Naive thymus-derived CD8-positive, alpha-beta T cell (primary cell): ENCODE results near the gene EBI3. TPM values are rescaled to one million over a fixed set of nuclear protein-coding genes. Genes with fewer than 3 reads are reported as not detected.

Experiments
- ATAC-seq, 2 donors: fragments of 150-1000 bp; cut with Tn5 transposase in 1 of 2; sonication (Bioruptor Pico), chemical (Tn5 transposase) in 1 of 2; 1 replicate in 1 of 2; 2 replicates in 1 of 2; pipeline ENCODE4 v1.10.0; 2021; ENCODE audit warnings: mild to moderate bottlenecking in 2 of 2, moderate library complexity in 2 of 2
- POLR2A ChIA-PET: fragments of 350-600 bp; sonication (Branson Sonifier 250); formaldehyde crosslinking; loops from one replicate; lab custom pipeline; 2021; ENCODE audit warnings: antibody characterized with exemption; lab: Charles Lee
- DNase-seq, 10 donors: peaks; one replicate each; pipeline versions ENCODE4 v3.0.0 to v3.0.0-alpha.2; 2020 to 2022
- H3K27ac Mint-ChIP-seq, 10 donors: one replicate each; pipeline ENCODE4 v1.8.0; 2020 to 2022; ENCODE audit warnings: mild to moderate bottlenecking in 10 of 10, mixed read lengths in 10 of 10, moderate library complexity in 4 of 10, inconsistent platforms in 1 of 10
- H3K27me3 Mint-ChIP-seq, 5 donors: one replicate each; pipeline ENCODE4 v1.8.0; 2021 to 2022; ENCODE audit warnings: mixed read lengths in 5 of 5
- H3K36me3 Mint-ChIP-seq, 3 donors: one replicate each; pipeline ENCODE4 v1.8.0; 2020 to 2022; ENCODE audit warnings: mixed read lengths in 3 of 3, mild to moderate bottlenecking in 2 of 3, inconsistent platforms in 1 of 3
- H3K4me1 Mint-ChIP-seq, 4 donors: one replicate each; pipeline ENCODE4 v1.8.0; 2021 to 2022; ENCODE audit warnings: mixed read lengths in 4 of 4
- H3K4me3 Mint-ChIP-seq, 10 donors: one replicate each; pipeline ENCODE4 v1.8.0; 2020 to 2022; ENCODE audit warnings: mild to moderate bottlenecking in 10 of 10, mixed read lengths in 10 of 10, moderate library complexity in 6 of 10, inconsistent platforms in 1 of 10
- H3K9me3 Mint-ChIP-seq, 9 donors: one replicate each; pipeline ENCODE4 v1.8.0; 2020 to 2022; ENCODE audit warnings: mixed read lengths in 9 of 9, mild to moderate bottlenecking in 3 of 9, inconsistent platforms in 1 of 9, moderate library complexity in 1 of 9
- polyA plus RNA-seq, 3 donors: library from polyadenylated mRNA; unstranded; fragments of 300-500 nt; fragmentation: Illumina TruSeq; gene quantifications; one replicate each; pipeline ENCODE4 v1.2.3, GENCODE V29; 2021
- total RNA-seq, 8 experiments: library from RNA in 2 of 8; stranded (reverse) in 2 of 8; gene quantifications; one replicate each; pipeline ENCODE4 v1.2.3 and lab custom pipeline; 2021 to 2026

EBI3 gene
- total and polyA plus RNA-seq, 5 experiments from 2014 or later = 0.36 to 0.47 TPM; not detected in 3

DNA sequence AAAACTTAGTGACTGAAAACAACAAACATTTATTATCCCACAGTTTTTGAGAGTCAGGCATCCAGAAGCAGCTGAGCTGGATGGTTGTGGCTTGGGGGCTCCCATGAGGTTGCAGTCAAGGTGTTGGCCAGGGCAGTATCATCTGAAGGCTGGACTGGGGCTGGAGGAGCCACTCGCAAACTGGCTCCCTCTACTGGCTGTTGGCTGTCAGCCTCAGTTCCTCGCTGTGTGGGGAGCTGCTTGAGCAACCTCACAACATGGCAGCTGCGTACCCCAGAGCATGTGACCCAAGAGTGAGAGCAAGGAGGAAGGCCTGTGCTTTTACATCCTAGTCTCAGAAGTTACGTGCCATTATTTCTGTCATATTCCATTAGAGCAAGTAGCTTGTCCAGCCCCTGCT is 27.2 kb downstream of the EBI3 start:
- POLR2A ChIA-PET = interaction anchor here (1.9 kb wide), 1 partner anchor 10 kb away, joined by 6 read pairs; the partner anchor contains the start of gene YJU2
- Mint-ChIP-seq H3K9me3 (no peaks in the 10 kb centered on the region), H3K4me1 (peaks cover 0 to 7% (median 3%) of the 10 kb centered on the region in 4 donors), H3K27me3 (no peaks in the 10 kb centered on the region), H3K27ac (no peak overlapping the region), H3K4me3 (no peak overlapping the region), H3K36me3 (peaks cover 6 to 90% (median 47%) of the 10 kb centered on the region in 3 donors)
- DNase-seq (no peak), ATAC-seq (no peak)

DNA sequence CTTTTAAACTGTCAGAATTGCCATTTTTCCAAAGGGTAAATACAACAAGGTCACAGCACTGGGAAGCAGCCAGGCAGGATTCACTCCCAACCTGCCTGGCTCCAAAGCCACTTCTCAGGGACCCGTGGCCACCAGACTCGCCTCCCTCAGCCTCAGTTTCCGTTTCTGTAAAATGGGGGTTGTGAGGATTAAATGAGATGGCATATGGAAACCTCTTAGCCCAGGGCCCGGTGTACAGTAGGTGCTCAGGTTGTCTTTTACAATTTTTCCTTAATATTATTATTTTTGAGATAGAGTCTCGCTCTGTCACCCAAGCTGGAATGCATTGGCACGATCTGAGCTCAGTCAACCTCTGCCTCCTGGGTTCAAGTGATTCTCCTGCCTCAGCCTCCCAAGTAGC is 27.7 kb downstream of the EBI3 start:
- POLR2A ChIA-PET = interaction anchor here (1.9 kb wide), 1 partner anchor 10 kb away, joined by 6 read pairs; the partner anchor contains the start of gene YJU2
- no peak for DNase-seq
- no peaks in the 10 kb centered on the region for H3K27me3 Mint-ChIP-seq
- no peak overlapping the region for H3K4me3 Mint-ChIP-seq
- H3K27ac Mint-ChIP-seq = no peak overlapping the region
- peaks cover 0 to 7% (median 3%) of the 10 kb centered on the region in 4 donors for H3K4me1 Mint-ChIP-seq
- no peaks in the 10 kb centered on the region for H3K9me3 Mint-ChIP-seq
- peaks cover 6 to 90% (median 45%) of the 10 kb centered on the region in 3 donors for H3K36me3 Mint-ChIP-seq
- ATAC-seq = no peak

DNA sequence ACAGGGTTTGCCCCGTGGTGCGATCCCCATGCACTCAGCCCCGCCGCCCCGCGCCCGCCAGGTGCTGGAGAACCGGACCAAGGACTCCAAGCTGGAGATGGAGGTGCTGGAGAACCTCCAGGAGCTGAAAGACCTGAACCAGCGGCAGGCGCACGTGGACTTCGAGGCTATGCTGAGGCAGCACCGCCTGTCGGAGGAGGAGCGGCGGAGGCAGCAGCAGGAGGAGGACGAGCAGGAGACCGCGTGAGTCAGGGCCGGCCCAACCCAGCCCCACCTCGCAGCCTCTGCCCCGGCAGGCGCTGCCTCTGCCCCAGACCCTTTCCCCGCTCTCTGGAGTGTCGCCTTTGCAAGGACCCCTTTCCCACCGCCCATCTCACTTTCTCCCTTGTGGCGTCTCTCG is 28.9 kb downstream of the EBI3 start:
- no peak for ATAC-seq
- POLR2A ChIA-PET = no interaction called here

DNA sequence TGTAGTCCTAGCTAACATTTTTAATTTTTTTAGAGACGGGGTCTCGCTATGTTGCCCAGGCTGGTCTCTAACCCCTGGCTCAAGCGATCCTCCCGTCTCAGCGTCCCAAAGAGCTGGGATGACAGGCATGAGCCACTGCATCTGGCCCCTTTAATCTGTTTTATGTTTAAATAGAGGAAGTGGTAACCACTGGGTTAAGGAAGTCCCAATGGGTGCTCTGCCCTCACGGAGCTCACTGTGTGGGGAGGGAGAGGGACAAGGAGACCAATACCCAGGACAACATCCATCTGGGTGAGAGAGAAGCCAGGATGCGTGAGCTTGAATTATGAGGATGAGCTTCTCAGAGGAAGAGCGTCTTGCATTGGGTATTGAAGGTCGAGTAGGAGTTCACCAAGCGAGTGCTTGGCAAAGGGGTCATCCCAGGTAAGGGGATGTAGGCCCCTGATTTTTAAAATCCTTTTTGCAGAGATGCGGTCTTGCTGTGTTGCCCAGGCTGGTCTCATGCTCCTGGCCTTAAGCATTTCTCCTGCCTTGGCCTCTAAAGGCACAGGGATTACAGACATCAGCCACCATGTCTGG is 31.4 kb downstream of the EBI3 start:
- Mint-ChIP-seq H3K27me3 (no peaks in the 10 kb centered on the region), H3K36me3 (peaks cover 0 to 89% (median 14%) of the 10 kb centered on the region in 3 donors), H3K4me1 (peaks cover 6 to 19% (median 14%) of the 10 kb centered on the region in 4 donors), H3K9me3 (no peaks in the 10 kb centered on the region), H3K27ac (peak overlapping the region in 1 of 10 donors; percentile 24), H3K4me3 (peak overlapping the region in 2 of 10 donors; percentile 48 to 49)
- ATAC-seq = no peak
- POLR2A ChIA-PET = interaction anchor here (1.2 kb wide), 1 partner anchor 106 kb away, joined by 3 read pairs; no protein-coding TSS in a partner anchor
- no peak for DNase-seq

More for the DNA sequence above, 28.9 kb downstream of the EBI3 start:
- Mint-ChIP-seq H3K4me1 (peaks cover 2 to 7% (median 3%) of the 10 kb centered on the region in 4 donors), H3K9me3 (no peaks in the 10 kb centered on the region), H3K4me3 (no peak overlapping the region), H3K27me3 (no peaks in the 10 kb centered on the region), H3K27ac (peak overlapping the region in 1 of 10 donors; percentile 65), H3K36me3 (peaks cover 6 to 90% (median 38%) of the 10 kb centered on the region in 3 donors)
- DNase-seq = no peak

DNA sequence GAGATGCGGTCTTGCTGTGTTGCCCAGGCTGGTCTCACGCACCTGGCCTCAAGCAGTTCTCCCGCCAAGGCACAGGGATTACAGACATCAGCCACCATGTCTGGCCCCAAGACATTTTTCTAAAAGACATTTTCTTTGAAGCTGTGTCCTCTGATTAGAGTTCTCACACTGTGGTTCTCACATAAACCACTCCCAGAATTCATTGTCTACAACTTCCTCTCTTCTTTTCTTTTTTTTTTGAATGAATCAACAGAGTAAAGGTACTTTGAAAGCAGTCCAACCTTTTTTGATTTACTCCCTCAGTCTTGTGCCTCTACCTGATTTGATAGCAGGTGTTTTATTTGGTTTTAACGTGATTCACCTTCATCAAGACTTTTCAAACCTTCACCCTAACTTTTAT is 35.5 kb downstream of the EBI3 start:
- no peaks in the 10 kb centered on the region for H3K9me3 Mint-ChIP-seq
- ATAC-seq = peak; percentile 59 to 78
- peak in 3 of 10 donors; percentile 52 to 55 (median 55) for DNase-seq
- peaks cover 4 to 86% (median 16%) of the 10 kb centered on the region in 3 donors for H3K36me3 Mint-ChIP-seq
- peak overlapping the region; percentile 10 to 91 (median 77) for H3K27ac Mint-ChIP-seq
- H3K4me1 Mint-ChIP-seq = peaks cover 15 to 36% (median 33%) of the 10 kb centered on the region in 4 donors
- peak overlapping the region in 8 of 10 donors; percentile 29 to 72 (median 54) for H3K4me3 Mint-ChIP-seq
- H3K27me3 Mint-ChIP-seq = no peaks in the 10 kb centered on the region
- POLR2A ChIA-PET = interaction anchor here (0.7 to 2.3 kb wide), 4 partner anchors 16 to 388 kb away, joined by 3 to 8 read pairs (median 5); partner anchors contain the start of gene MPND

DNA sequence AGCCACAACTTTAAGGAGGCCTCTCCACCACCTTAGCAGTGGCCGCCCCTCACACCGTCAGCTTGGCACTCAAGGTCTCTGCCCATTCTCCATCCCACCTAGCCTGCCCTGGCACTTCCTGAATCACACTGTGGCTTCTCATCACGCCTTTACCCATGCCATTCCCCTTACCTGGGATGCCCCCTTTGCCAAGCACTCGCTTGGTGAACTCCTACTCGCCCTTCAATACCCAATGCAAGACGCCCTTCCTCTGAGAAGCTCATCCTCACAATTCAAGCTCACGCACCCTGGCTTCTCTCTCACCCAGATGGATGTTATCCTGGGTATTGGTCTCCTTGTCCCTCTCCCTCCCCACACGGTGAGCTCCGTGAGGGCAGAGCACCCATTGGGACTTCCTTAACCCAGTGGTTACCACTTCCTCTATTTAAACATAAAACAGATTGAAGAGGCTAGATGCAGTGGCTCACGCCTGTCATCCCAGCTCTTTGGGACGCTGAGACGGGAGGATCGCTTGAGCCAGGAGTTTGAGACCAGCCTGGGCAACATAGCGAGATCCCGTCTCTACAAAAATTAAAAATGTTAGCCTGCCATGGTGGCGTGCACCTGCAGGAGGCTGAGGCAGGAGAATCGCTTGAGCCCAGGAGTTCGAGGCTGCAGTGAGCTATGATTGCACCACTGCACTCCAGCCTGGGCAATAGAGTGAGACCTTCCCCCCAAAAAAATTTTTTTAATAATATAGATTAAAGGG is 37.1 kb downstream of the EBI3 start:
- peak overlapping the region in 1 of 10 donors; percentile 40 for H3K4me3 Mint-ChIP-seq
- DNase-seq (no peak), ATAC-seq (no peak)
- no peaks in the 10 kb centered on the region for H3K27me3 Mint-ChIP-seq
- peaks cover 4 to 82% (median 14%) of the 10 kb centered on the region in 3 donors for H3K36me3 Mint-ChIP-seq
- H3K4me1 Mint-ChIP-seq = peaks cover 13 to 34% (median 33%) of the 10 kb centered on the region in 4 donors
- peak overlapping the region in 6 of 10 donors; percentile 11 to 88 (median 54) for H3K27ac Mint-ChIP-seq
- no peaks in the 10 kb centered on the region for H3K9me3 Mint-ChIP-seq
- POLR2A ChIA-PET = interaction anchor here (0.7 to 3.8 kb wide), 6 partner anchors 77 to 281 kb away, joined by 3 to 18 read pairs (median 6); partner anchors contain the start of genes EEF2, MPND and SH3GL1

DNA sequence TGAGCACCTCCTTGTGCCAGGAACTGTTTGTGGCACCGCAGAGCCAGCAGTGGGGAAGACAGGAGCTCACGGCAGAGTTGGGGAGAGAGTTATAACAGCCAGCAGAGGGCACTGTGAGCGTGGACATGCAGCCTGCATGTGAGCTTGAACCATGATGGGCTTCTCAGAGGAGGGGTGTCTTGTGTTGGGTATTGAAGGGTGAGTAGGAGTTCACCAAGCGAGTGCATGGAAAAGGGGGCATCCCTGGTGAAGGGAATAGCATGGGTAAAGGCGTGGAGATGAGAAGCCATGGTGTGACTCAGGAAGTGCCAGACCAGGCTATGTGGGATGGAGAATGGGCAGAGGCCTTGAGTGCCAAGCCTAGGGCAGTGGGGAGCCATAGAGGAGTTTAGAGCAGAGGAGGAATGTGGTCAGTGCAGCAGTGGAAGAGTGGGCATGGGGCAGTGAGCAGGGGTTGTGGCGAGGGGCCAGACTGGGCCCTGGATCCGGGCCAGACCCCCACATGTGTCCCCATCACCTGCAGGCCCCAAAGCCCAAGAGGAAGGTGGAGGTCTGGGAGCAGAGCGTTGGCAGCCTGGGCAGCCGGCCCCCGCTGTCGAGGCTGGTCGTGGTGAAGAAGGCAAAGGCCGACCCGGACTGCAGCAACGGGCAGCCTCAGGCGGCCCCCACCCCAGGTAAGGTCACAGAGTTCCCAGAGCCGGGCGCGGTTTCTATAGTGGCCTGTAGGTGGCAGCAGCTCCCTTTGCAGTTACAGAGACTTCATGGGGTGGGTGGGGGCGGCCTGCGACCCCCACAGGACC is 38.0 kb downstream of the EBI3 start:
- H3K36me3 Mint-ChIP-seq = peaks cover 4 to 81% (median 21%) of the 10 kb centered on the region in 3 donors

DNA sequence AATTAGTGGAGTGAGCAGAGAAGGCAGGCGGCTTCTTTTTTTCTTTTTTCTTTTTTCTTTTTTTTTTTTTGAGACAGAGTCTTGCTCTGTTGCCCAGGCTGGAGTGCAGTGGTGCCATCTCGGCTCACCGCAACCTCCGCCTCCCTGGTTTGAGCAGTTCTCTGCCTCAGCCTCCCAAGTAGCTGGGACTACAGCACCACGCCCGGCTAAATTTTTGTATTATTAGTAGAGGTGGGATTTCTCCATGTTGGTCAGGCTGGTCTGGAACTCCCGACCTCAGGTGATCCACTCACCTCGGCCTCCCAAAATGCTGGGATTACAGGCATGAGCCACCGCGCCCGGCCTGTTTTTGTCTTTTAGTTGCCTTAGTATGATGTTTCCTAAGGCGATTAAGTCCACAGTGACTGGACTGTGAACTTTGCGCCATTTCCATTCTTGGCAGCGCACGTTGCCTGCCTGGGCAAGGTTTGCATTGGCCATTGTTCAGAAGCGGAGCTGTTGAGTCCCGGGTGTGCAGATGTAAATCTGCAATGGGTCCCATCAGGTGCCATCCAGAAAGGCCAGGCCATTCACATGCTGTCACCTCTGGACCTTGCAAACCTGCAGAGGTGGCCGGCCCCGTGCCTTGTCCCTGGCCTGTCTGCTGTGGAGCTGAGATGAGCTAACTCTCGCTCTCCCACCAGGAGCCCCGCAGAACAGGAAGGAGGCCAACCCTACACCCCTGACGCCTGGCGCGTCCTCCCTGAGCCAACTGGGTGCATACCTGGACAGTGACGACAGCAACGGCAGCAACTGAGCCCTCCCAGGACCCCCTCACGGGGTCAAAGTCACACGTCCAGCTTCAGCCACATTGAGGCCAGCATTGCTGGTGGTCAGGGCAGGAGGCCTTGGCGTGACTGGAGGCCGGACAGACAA is 38.8 kb downstream of the EBI3 start:
- peaks cover 4 to 74% (median 21%) of the 10 kb centered on the region in 3 donors for H3K36me3 Mint-ChIP-seq
- peak overlapping the region in 5 of 10 donors; percentile 24 to 59 (median 48) for H3K27ac Mint-ChIP-seq
- H3K4me3 Mint-ChIP-seq = no peak overlapping the region
- H3K9me3 Mint-ChIP-seq = no peaks in the 10 kb centered on the region
- POLR2A ChIA-PET = interaction anchor here (0.7 to 3.8 kb wide), 7 partner anchors 33 to 257 kb away, joined by 4 to 18 read pairs (median 6); partner anchors contain the start of genes MPND and SH3GL1
- ATAC-seq (no peak), DNase-seq (no peak)
- no peaks in the 10 kb centered on the region for H3K27me3 Mint-ChIP-seq
- H3K4me1 Mint-ChIP-seq = peaks cover 13 to 34% (median 32%) of the 10 kb centered on the region in 4 donors

More for the DNA sequence above, 38.0 kb downstream of the EBI3 start:
- Mint-ChIP-seq H3K27me3 (no peaks in the 10 kb centered on the region), H3K27ac (peak overlapping the region in 7 of 10 donors; percentile 12 to 75 (median 70)), H3K4me3 (peak overlapping the region in 1 of 10 donors; percentile 22), H3K4me1 (peaks cover 13 to 34% (median 33%) of the 10 kb centered on the region in 4 donors), H3K9me3 (no peaks in the 10 kb centered on the region)
- POLR2A ChIA-PET = interaction anchor here (0.7 to 3.8 kb wide), 8 partner anchors 34 to 258 kb away, joined by 3 to 18 read pairs (median 6); partner anchors contain the start of genes MPND and SH3GL1
- ATAC-seq (peak; percentile 60 to 72), DNase-seq (peak; percentile 43 to 81 (median 58))

DNA sequence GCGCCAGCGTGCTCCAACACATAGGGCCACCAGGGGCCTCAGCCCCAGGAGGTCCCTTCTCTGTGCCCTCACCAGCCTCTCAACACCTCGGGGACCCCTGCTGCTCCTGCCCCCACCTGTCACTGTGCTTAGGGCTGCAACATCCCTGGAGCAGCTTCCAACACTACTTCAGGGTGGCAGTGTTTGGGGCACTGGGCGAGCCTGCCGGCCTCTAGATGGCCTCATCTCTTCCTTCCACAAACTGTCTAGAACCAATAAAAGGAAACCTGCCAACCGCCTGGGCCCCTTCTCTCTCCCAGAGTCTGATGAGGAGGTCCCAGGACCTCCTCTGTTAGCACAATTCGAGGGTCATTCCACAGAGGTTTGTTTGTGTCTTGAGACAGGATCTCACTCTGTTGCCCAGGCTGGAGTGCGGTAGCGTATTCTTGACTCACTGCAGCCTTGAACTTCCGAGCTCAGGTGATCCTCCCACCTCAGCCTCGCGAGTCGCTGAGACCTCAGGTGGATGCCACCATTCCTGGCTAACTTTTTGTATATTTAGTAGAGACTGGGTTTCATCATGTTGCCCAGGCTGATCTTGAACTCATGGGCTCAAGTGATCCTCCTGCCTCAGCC is 39.6 kb downstream of the EBI3 start:
- Mint-ChIP-seq H3K4me1 (peaks cover 13 to 33% (median 30%) of the 10 kb centered on the region in 4 donors), H3K9me3 (no peaks in the 10 kb centered on the region), H3K4me3 (no peak overlapping the region), H3K27ac (peak overlapping the region in 2 of 10 donors; percentile 48 to 59), H3K27me3 (no peaks in the 10 kb centered on the region), H3K36me3 (peaks cover 4 to 66% (median 21%) of the 10 kb centered on the region in 3 donors)
- DNase-seq (no peak), ATAC-seq (no peak)
- POLR2A ChIA-PET = interaction anchor here (3.0 to 3.8 kb wide), 2 partner anchors 74 to 84 kb away, joined by 15 to 18 read pairs; partner anchors contain the start of gene MPND

DNA sequence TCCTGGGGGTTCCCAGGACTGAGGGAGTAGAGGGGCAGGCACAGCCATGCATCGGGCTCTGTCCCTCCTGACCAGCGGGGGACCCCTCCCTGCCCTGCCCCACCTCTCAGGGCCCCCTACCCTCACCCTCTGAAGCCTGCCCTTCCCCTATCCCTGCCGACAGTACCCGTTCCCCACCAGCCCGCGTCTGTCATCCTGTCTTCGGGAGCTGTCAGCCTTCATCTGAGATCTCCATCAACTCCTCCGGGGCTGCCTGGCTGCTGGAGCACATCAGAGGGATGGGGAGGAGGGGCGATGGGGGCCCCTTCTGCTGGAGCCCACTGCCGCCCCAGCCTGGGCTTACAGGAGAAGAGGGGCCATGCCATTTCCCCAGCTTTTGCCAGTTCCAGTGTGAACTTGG is 43.6 kb downstream of the EBI3 start:
- Mint-ChIP-seq H3K4me3 (no peak overlapping the region), H3K27ac (peak overlapping the region in 2 of 10 donors; percentile 24 to 29), H3K4me1 (peaks cover 0 to 4% (median 0%) of the 10 kb centered on the region in 4 donors), H3K27me3 (no peaks in the 10 kb centered on the region), H3K36me3 (peaks cover 0 to 29% (median 13%) of the 10 kb centered on the region in 3 donors), H3K9me3 (no peaks in the 10 kb centered on the region)
- no peak for DNase-seq
- ATAC-seq = no peak
- POLR2A ChIA-PET = no interaction called here
